Measurements from ENCODE around the gene TMEM273. TPM values are rescaled to one million over a fixed set of nuclear protein-coding genes. Genes with fewer than 3 reads are reported as not detected.

Gene TMEM273
- total and polyA plus RNA-seq, 2 of the 4 experiments (the other 2 are of a cell fraction): not detected

- H3K4me2 ChIP-seq (ENCODE audit: low read depth, low read length): no peak overlapping the region
- in situ Hi-C loops (cut with MboI; ENCODE audit: low sequenced_read_pairs) (no loop called here), intact Hi-C loops (cut with micrococcal nuclease) (no loop called here), dilution Hi-C loops (cut with HindIII; ENCODE audit: low sequenced_read_pairs, unreplicated experiment) (no loop called here)
- no peak overlapping the region for H2AK9ac ChIP-seq (replicated peaks; ENCODE audit: low read depth, low read length, poor library complexity)
- DNase-seq: no peak
- no peak overlapping the region for H3K18ac ChIP-seq (ENCODE audit: low read depth, low read length)
- H2BK20ac ChIP-seq (ENCODE audit: low read depth, low read length): no peak overlapping the region
- no peak overlapping the region for H3K56ac ChIP-seq (ENCODE audit: extremely low read depth, insufficient read depth, low read length)
- H3K9me3 ChIP-seq (ENCODE audit: control insufficient read depth, insufficient read depth, low read length): no peaks in the 10 kb centered on the region
- ChIA-PET CTCF (no interaction called here), POLR2A (ENCODE audit: unreplicated experiment) (no interaction called here)
- H3K36me3 ChIP-seq (ENCODE audit: control insufficient read depth, insufficient read depth, low read length): peaks cover 13% of the 10 kb centered on the region; the same call in 1 of the 2 replicates
- H4K91ac ChIP-seq (ENCODE audit: insufficient read depth, low read depth, low read length): no peak overlapping the region
- no peak for ATAC-seq (ENCODE audit: low read depth)
- H4K8ac ChIP-seq (ENCODE audit: low read depth in 2 of 2, low read length in 2 of 2): no peak overlapping the region
- peaks cover 6% of the 10 kb centered on the region for H3K9me1 ChIP-seq (ENCODE audit: insufficient read depth, low read length)
- WGBS, 2 experiments (ENCODE audit: extremely low coverage in 2 of 2, insufficient read length in 1 of 2): 100% methylated on average over 3 of the region's 17 CpGs; no CpG with 5 or more reads in 1 of the 2 experiments
- H3K4me3 ChIP-seq (ENCODE audit: insufficient read depth, low read depth, low read length): no peak overlapping the region
- H3K27ac ChIP-seq (ENCODE audit: insufficient read depth, low read length): no peak overlapping the region
- H3K27me3 ChIP-seq (ENCODE audit: control insufficient read depth, insufficient read depth, low read length): no peaks in the 10 kb centered on the region
- H2BK5ac ChIP-seq (ENCODE audit: low read depth, low read length, poor library complexity, severe bottlenecking): no peak overlapping the region
- peaks cover 9% of the 10 kb centered on the region for H4K20me1 ChIP-seq (ENCODE audit: insufficient read depth, low read length)
- no TSS peak for BruUV-seq (replicated peaks)
- H3K23ac ChIP-seq (ENCODE audit: low read depth, low read length): no peak overlapping the region
- no peak overlapping the region for H3K9ac ChIP-seq (ENCODE audit: low read depth, low read length)
- H2AK5ac ChIP-seq (ENCODE audit: low read depth, low read length): no peak overlapping the region
- peaks cover 16% of the 10 kb centered on the region; the same call in 1 of the 2 replicates for H3K4me1 ChIP-seq (ENCODE audit: control insufficient read depth, insufficient read depth, low read length)
- no peak for TF ChIP-seq RAD21 (IDR thresholded peaks at IDR 0.05; ENCODE audit: low read length)
- no peak overlapping the region for H3K14ac ChIP-seq (replicated peaks; ENCODE audit: low read depth, low read length)
- H2AFZ ChIP-seq (replicated peaks; ENCODE audit: low read length, poor library complexity): no peak overlapping the region
- no peak overlapping the region for H2BK120ac ChIP-seq (ENCODE audit: low read depth, low read length)
- no peak overlapping the region for H4K5ac ChIP-seq (ENCODE audit: low read depth, low read length)
- H3K4ac ChIP-seq (ENCODE audit: low read depth, low read length): no peak overlapping the region
- H3K79me1 ChIP-seq (ENCODE audit: low read depth in 1 of 2, low read length in 2 of 2): peaks cover 4 to 41% of the 10 kb centered on the region in 2 experiments
- H2BK15ac ChIP-seq (ENCODE audit: low read depth, low read length): no peak overlapping the region
Observed at GRCh38 chr10:49107111-49107886, 80.9 kb downstream of the TMEM273 start.
